Gastroesophageal sphincter (tissue), 3 donors: ENCODE measurements around the gene CEBPB.

ENCODE experiments used
- EP300 ChIP-seq: sonication (generic); formaldehyde crosslinking; IDR thresholded peaks from one replicate; pipeline ENCODE4 v1.6.1; 2017; ENCODE audit warnings: antibody characterized with exemption, mild to moderate bottlenecking
- POLR2A ChIP-seq, 2 donors: fragments of 450-650 bp; IDR thresholded peaks; one replicate each; pipeline ENCODE4 v1.6.1; 2017; ENCODE audit warnings: antibody characterized with exemption in 2 of 2, mild to moderate bottlenecking in 2 of 2, moderate library complexity in 1 of 2
- POLR2AphosphoS5 ChIP-seq: sonication (generic); formaldehyde crosslinking; IDR thresholded peaks from one replicate; pipeline ENCODE4 v1.6.1; 2017; ENCODE audit warnings: antibody characterized with exemption
- TF ChIP-seq, protein P1 (sequence below), 4 experiments: fragments of 200-600 bp in 2 of 4; fragments of 450-650 bp in 2 of 4; sonication (generic) in 1 of 4; IDR thresholded peaks; one replicate each; pipeline ENCODE4 v1.5.1; 2017 to 2019; ENCODE audit warnings: antibody characterized with exemption in 4 of 4, mild to moderate bottlenecking in 2 of 4, moderate library complexity in 2 of 4

- TF ChIP-seq, protein P1, sequence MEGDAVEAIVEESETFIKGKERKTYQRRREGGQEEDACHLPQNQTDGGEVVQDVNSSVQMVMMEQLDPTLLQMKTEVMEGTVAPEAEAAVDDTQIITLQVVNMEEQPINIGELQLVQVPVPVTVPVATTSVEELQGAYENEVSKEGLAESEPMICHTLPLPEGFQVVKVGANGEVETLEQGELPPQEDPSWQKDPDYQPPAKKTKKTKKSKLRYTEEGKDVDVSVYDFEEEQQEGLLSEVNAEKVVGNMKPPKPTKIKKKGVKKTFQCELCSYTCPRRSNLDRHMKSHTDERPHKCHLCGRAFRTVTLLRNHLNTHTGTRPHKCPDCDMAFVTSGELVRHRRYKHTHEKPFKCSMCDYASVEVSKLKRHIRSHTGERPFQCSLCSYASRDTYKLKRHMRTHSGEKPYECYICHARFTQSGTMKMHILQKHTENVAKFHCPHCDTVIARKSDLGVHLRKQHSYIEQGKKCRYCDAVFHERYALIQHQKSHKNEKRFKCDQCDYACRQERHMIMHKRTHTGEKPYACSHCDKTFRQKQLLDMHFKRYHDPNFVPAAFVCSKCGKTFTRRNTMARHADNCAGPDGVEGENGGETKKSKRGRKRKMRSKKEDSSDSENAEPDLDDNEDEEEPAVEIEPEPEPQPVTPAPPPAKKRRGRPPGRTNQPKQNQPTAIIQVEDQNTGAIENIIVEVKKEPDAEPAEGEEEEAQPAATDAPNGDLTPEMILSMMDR (IDR thresholded peaks at IDR 0.05) = no peak
- no peak for TF ChIP-seq POLR2A (IDR thresholded peaks at IDR 0.05)
- TF ChIP-seq POLR2AphosphoS5 = no peak
- TF ChIP-seq EP300 = no peak
Measured at GRCh38 chr20:50220894-50221365, 30.3 kb downstream of the CEBPB start.
